ACHN (cell line): ENCODE data around the gene OPN4.

Experiments used
- DNase-seq: peaks from one replicate; pipeline ENCODE4 v3.0.0-alpha.2; 2015
- in situ Hi-C: cut with HindIII; loops from 2 replicates; pipeline ENCODE4 v1.10.0; 2017; ENCODE audit warnings: low sequenced_read_pairs, low pct_ligation_motif_present, low pct_unique_long_range_greater_than_20kb

The OPN4 gene

GRCh38 chr10:86690657-86691084, 36.3 kb downstream of the OPN4 start:
- no peak for DNase-seq
- in situ Hi-C loops, result no loop called here

GRCh38 chr10:86691333-86692022, 37.1 kb downstream of the OPN4 start:
- DNase-seq, result no peak
- in situ Hi-C loops, result no loop called here

- in situ Hi-C loops, result no loop called here
- DNase-seq, result no peak
Observed at GRCh38 chr10:86692023-86692514, 37.7 kb downstream of the OPN4 start.

- in situ Hi-C loops, result no loop called here
- DNase-seq, result no peak
Observed at GRCh38 chr10:86692664-86693063, 38.3 kb downstream of the OPN4 start.

GRCh38 chr10:86693275-86693674, 38.9 kb downstream of the OPN4 start:
- DNase-seq, result no peak
- in situ Hi-C loops, result no loop called here

- in situ Hi-C loops, result no loop called here
- DNase-seq, result peak; percentile 52
Observed at GRCh38 chr10:86693721-86694369, 39.5 kb downstream of the OPN4 start.

- DNase-seq, result no peak
- in situ Hi-C loops, result no loop called here
Observed at GRCh38 chr10:86698207-86698940, 44.0 kb downstream of the OPN4 start.

GRCh38 chr10:86699125-86699524, 44.8 kb downstream of the OPN4 start:
- DNase-seq, result no peak
- in situ Hi-C loops, result no loop called here

- in situ Hi-C loops, result no loop called here
- no peak for DNase-seq
Observed at GRCh38 chr10:86699541-86699940, 45.2 kb downstream of the OPN4 start.

- in situ Hi-C loops, result no loop called here
- no peak for DNase-seq
Observed at GRCh38 chr10:86699991-86700840, 45.9 kb downstream of the OPN4 start.

- no peak for DNase-seq
- in situ Hi-C loops, result no loop called here
Observed at GRCh38 chr10:86700851-86701617, 46.7 kb downstream of the OPN4 start.

- in situ Hi-C loops, result no loop called here
- DNase-seq, result no peak
Observed at GRCh38 chr10:86703176-86703575, 48.8 kb downstream of the OPN4 start.

- DNase-seq, result no peak
Observed at GRCh38 chr10:86705139-86705538, 50.8 kb downstream of the OPN4 start.

GRCh38 chr10:86705905-86706304, 51.6 kb downstream of the OPN4 start:
- in situ Hi-C loops, result no loop called here

More at GRCh38 chr10:86705139-86705538, 50.8 kb downstream of the OPN4 start:
- in situ Hi-C loops, result no loop called here

GRCh38 chr10:86706401-86706841, 52.1 kb downstream of the OPN4 start:
- in situ Hi-C loops, result no loop called here
- no peak for DNase-seq

More at GRCh38 chr10:86705905-86706304, 51.6 kb downstream of the OPN4 start:
- no peak for DNase-seq

GRCh38 chr10:86706977-86707376, 52.6 kb downstream of the OPN4 start:
- in situ Hi-C loops, result no loop called here
- DNase-seq, result no peak

GRCh38 chr10:86707505-86707904, 53.2 kb downstream of the OPN4 start:
- no peak for DNase-seq
- in situ Hi-C loops, result no loop called here
